HFFc6 (cell line): ENCODE data around the gene CRYZ. TPM values are rescaled to one million over a fixed set of nuclear protein-coding genes. Genes with fewer than 3 reads are reported as not detected.

Source experiments
- DNase-seq: peaks from one replicate; pipeline ENCODE4 v3.0.0-alpha.2; 2018
- H3K27ac Mint-ChIP-seq: 2 replicates; pipeline ENCODE4 v1.8.0; 2020; ENCODE audit warnings: mild to moderate bottlenecking, mixed read lengths
- H3K27me3 Mint-ChIP-seq: 2 replicates; pipeline ENCODE4 v1.8.0; 2021; ENCODE audit warnings: mild to moderate bottlenecking, moderate library complexity, mixed read lengths; ENCODE audit not compliant: insufficient read depth
- H3K36me3 Mint-ChIP-seq: 2 replicates; pipeline ENCODE4 v1.8.0; 2021; ENCODE audit warnings: low read depth, mixed read lengths
- H3K4me1 Mint-ChIP-seq: 2 replicates; pipeline ENCODE4 v1.8.0; 2020; ENCODE audit warnings: low read depth, mixed read lengths
- H3K4me3 Mint-ChIP-seq: 2 replicates; pipeline ENCODE4 v1.8.0; 2020; ENCODE audit warnings: mild to moderate bottlenecking, moderate library complexity, mixed read lengths
- H3K9me3 Mint-ChIP-seq: 2 replicates; pipeline ENCODE4 v1.8.0; 2020; ENCODE audit warnings: mild to moderate bottlenecking, mixed read lengths
- CTCF ChIP-seq: fragments of 200-600 bp; sonication (generic); IDR thresholded peaks from 2 replicates; pipeline ENCODE4 v1.5.0; 2021; ENCODE audit warnings: antibody characterized with exemption, mild to moderate bottlenecking
- long read RNA-seq: library from polyadenylated mRNA; unstranded; transcript quantifications from one replicate; pipeline ENCODE4 v2.0.0, GENCODE V29; 2019
- total RNA-seq, 6 experiments: library from RNA; stranded (reverse); fragmentation: NEBNext Ultra II Directional; extraction: Animal tissue kit (Norgen Biotek cat#: 25700); gene quantifications; 2 replicates in 1 of 6; 3 replicates in 5 of 6; pipeline ENCODE4 v1.2.3, GENCODE V29; 2021

Gene CRYZ
- total RNA-seq, result 10 to 100 TPM; 42.9 to 53.3 (median 46.4) TPM
- long read RNA-seq, transcript CRYZ-201 (9 exons, 1,888 nt), result major isoform, 41 of 71 reads
- long read RNA-seq, transcript CRYZ-205 (10 exons, 2,301 nt), result minor isoform, 8 of 71 reads
- long read RNA-seq, transcript CRYZ-203 (8 exons, 1,292 nt), result minor isoform, 9 of 71 reads
- long read RNA-seq, partial matches to known transcripts, result 6 of 71 reads
- long read RNA-seq, other reads (novel, unspliced or antisense), result 7 of 71 reads

DNA sequence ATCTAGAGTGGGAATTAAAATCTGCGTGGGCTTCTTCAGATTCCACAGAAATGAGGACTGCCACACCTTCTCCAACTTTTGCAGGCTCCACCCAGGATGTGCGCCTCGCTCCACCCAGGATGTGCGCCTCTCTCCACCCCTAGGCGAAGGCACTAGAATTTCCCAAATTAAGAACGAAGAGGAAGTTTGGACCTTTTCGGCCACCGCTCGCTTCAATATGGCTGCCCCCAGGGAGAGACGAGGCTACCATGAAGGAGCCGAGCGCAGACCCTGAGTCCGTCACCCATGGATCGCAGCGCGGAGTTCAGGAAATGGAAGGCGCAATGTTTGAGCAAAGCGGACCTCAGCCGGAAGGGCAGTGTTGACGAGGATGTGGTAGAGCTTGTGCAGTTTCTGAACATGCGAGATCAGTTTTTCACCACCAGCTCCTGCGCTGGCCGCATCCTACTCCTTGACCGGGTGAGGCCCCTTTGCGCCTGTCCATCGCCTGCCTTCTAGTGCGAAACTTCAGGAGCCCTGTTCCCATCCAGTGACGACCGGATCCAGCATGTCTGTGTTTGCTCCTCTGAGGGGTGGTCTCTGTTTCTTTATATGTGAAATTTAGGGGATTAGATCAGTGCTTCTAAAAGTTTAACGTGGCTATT lies at the start of gene CRYZ, which contains the start of gene TYW3:
Gene CRYZ, minus strand, starts transcription at position 91 of the 644 bp plus-strand sequence. CDS start 8,229 bp downstream, outside the sequence.
Gene TYW3, plus strand, starts transcription at position 193 of the 644 bp plus-strand sequence. Its CDS starts 93 bp downstream, at position 286.
- peak within 1 kb of the TSS; percentile 95 for H3K4me3 Mint-ChIP-seq
- no peaks in the 10 kb centered on the region for H3K9me3 Mint-ChIP-seq
- peaks cover 56% of the 10 kb centered on the region for H3K4me1 Mint-ChIP-seq
- peak within 1 kb of the TSS; percentile 96 for H3K27ac Mint-ChIP-seq
- no peaks in the 10 kb centered on the region for H3K27me3 Mint-ChIP-seq
- no peak for TF ChIP-seq CTCF
- peaks cover 9% of the 10 kb centered on the region for H3K36me3 Mint-ChIP-seq
- peak; percentile 91 for DNase-seq

DNA sequence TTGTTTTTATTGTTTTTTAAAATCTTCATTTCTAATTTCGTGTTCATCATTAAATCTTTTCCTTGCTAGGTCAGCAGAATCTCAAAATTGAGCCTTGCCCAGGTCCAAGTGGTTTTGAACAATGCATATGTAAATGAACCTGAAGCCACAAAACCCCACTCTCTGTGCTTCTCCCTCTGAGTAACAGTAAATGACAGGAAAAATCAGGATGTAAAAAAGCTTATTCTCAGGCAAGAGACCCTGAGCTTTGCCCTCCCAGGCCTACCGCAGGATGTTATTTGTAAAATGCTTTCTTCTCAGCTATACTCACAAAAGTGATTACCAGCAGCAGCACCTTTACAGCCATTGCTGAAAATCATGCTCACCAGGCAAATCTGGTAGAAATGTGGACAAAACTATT lies 47.7 kb upstream of the CRYZ start:
- Mint-ChIP-seq H3K4me1 (no peaks in the 10 kb centered on the region; the same call in 1 of the 2 replicates), H3K36me3 (no peaks in the 10 kb centered on the region), H3K27ac (no peak overlapping the region)

DNA sequence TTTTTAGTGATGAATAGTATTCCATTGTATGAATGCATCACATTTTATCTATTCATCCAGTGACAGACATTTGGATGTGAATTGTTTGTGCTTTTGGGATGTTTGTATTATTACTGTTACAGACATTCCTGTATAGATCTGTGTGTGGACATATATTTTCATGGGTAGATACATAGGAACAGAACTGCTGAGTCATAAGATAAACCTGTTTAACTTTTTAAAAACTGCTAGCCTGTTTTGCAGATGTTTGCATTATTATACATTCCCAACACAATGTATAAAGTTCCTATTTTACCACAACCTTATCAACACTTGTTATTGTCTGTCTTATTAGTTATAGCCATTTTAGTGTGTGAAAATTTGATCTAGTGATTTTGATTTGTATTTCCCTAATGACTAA lies 46.9 kb upstream of the CRYZ start:
- Mint-ChIP-seq H3K4me1 (no peaks in the 10 kb centered on the region; the same call in 1 of the 2 replicates), H3K27me3 (no peaks in the 10 kb centered on the region; the same call in 1 of the 2 replicates)

More for the DNA sequence above, 47.7 kb upstream of the CRYZ start:
- no peak for DNase-seq
- no peaks in the 10 kb centered on the region; the same call in 1 of the 2 replicates for H3K27me3 Mint-ChIP-seq
- H3K4me3 Mint-ChIP-seq, result no peak overlapping the region
- no peak for TF ChIP-seq CTCF
- H3K9me3 Mint-ChIP-seq, result no peaks in the 10 kb centered on the region

GRCh38 chr1:74777525-74777924 lies 44.7 kb upstream of the CRYZ start:
- Mint-ChIP-seq H3K27me3 (no peaks in the 10 kb centered on the region), H3K9me3 (no peaks in the 10 kb centered on the region), H3K4me3 (no peak overlapping the region), H3K4me1 (peaks cover 11% of the 10 kb centered on the region; the same call in 1 of the 2 replicates), H3K36me3 (no peaks in the 10 kb centered on the region), H3K27ac (no peak overlapping the region)
- TF ChIP-seq CTCF, result no peak
- no peak for DNase-seq

More for the DNA sequence above, 46.9 kb upstream of the CRYZ start:
- no peak for TF ChIP-seq CTCF
- DNase-seq, result no peak
- Mint-ChIP-seq H3K27ac (no peak overlapping the region), H3K4me3 (no peak overlapping the region), H3K9me3 (no peaks in the 10 kb centered on the region), H3K36me3 (no peaks in the 10 kb centered on the region)

DNA sequence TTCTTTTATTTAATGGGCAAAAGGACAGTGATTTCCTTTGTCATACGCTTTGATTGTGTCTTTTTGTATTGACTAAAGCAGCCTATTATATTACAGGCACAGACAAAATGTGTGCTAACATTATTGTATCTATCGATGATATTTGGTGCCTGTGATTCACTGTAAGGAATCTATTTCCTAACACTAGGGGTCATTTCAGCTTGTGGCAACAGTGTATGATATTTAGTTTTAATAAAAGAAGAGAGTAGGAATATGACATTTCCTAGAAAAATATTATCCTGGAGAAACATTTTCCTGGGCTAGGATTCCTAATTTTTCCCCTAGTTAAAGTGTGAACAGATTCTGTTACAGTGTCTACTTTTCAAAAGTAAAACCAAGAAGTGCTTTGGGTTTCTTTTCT lies 42.9 kb upstream of the CRYZ start:
- no peak overlapping the region for H3K4me3 Mint-ChIP-seq
- DNase-seq, result no peak
- H3K36me3 Mint-ChIP-seq, result no peaks in the 10 kb centered on the region
- H3K27me3 Mint-ChIP-seq, result no peaks in the 10 kb centered on the region
- peak; percentile 57 for TF ChIP-seq CTCF
- H3K4me1 Mint-ChIP-seq, result peaks cover 13% of the 10 kb centered on the region; the same call in 1 of the 2 replicates
- no peaks in the 10 kb centered on the region for H3K9me3 Mint-ChIP-seq
- no peak overlapping the region for H3K27ac Mint-ChIP-seq
